GM18499 (cell line): ENCODE results near the gene LDB1.

Experiments used
- ATAC-seq: cut with Tn5 transposase; IDR thresholded peaks from one replicate; pipeline ENCODE4 v1.9.1; 2021; ENCODE audit warnings: moderate number of reproducible peaks; ENCODE audit not compliant: insufficient read depth, unreplicated experiment

The LDB1 gene

DNA sequence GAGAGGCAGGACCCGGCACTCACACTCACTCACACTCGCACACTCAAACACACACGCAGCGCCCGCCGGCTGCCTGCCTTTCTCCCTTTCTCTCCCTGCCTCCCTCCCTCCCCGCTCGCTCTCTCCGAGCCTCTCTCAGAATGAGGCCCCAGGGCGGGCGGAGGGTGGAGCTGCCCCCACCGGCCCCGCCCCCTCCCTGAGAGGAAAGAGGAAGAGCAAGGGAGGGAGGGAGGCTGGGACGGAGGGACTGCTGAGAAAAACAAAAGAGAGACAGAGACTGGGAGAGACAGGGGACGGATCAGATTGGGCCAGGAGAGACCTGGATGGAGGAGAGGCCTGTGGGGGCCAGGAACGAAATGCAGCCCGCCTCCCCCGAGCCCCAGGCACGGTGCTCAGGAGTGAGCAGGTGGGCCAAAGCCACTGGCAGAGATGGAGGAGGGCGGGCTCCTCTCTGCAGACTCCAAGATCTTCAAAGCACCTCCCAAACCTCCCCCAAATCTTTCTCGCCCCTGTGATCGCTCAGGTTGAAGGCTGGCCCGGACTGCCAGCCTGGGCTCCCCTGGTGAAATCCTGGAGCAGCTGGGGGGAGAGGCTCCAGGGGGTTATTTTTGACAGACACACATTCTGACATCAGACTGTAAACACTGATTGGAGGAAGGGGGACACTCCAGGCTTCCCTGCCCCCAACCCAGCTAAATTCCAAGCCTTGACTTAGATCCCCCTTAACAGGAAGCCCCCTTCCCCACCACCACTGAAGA, 5.1 kb downstream of the LDB1 start:
- ATAC-seq: no peak

DNA sequence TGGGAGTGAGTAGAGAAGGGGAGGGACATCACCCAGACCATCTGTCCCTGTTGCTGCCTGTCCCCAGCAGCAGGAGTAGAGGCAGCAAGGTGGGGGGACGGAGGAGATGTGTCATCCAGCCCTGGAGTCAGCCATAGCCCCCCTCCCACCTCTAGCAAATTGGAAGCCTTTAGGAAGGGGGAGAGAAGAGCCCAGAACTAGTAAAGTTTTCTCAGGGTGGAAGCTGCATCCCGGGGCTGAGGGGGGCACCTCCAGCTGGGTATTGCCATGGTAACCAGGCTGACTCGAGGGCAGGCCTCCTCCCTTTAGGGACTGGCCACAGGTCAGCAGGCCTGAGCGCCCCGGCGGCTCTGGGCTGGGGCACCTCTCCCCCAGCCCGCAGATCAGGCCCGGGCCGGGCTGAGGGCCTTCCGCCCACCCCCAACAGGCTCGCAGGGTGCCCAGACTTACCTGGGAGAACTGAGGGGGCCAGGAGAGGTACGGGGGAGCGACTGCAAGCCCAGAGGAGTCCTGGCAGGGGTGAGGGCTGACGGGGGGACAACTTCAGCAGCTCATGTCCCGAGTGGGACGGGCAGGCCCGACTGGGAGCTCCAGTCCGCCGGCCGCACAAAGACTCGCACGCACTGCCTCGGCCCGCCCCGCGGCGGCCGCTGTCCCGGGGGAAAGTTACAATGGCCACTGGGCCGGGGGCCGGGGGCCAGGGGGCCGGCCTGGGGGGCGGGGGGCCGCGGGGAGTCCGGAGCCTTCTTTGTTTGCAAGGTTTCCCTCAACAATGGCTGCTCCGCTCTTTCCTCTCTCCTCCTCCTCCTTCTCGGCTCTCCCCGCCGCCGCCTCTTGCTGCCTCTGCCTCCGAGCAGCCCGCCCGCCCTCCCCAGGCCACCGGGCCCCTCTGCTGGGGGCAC, 6.0 kb downstream of the LDB1 start:
- no peak for ATAC-seq

GRCh38 chr10:102113261-102113955, 6.8 kb downstream of the LDB1 start:
- no peak for ATAC-seq

DNA sequence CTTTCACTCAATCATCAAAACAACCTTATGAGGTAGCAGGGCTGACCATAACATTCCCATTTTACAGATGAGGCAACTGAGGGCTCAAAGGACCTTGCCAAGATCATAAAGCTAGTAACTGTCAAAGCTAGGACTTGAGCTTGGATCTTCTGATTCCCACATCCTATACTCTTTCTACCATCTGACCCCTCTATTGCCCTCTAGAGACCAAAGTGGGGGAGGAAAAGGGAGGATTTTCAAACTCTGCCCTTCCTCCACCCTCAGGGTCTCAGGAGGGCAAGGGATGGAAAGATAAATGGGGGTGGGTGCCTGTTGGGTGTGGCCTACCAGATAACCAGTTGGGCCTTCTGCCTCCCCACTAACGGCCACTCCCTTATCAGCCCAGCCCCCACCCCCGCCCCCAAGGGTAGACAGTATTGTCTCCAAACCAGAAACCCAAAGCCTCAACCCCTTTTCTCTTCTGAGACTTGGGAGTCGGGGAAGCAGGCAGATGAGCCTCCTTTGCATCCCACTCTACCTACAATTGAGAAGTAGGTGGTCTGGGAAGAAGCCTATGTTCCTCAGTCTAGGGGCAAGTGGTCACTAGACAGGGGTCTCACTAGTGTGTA, 7.9 kb downstream of the LDB1 start:
- no peak for ATAC-seq

GRCh38 chr10:102111276-102111675, 8.9 kb downstream of the LDB1 start:
- no peak for ATAC-seq

DNA sequence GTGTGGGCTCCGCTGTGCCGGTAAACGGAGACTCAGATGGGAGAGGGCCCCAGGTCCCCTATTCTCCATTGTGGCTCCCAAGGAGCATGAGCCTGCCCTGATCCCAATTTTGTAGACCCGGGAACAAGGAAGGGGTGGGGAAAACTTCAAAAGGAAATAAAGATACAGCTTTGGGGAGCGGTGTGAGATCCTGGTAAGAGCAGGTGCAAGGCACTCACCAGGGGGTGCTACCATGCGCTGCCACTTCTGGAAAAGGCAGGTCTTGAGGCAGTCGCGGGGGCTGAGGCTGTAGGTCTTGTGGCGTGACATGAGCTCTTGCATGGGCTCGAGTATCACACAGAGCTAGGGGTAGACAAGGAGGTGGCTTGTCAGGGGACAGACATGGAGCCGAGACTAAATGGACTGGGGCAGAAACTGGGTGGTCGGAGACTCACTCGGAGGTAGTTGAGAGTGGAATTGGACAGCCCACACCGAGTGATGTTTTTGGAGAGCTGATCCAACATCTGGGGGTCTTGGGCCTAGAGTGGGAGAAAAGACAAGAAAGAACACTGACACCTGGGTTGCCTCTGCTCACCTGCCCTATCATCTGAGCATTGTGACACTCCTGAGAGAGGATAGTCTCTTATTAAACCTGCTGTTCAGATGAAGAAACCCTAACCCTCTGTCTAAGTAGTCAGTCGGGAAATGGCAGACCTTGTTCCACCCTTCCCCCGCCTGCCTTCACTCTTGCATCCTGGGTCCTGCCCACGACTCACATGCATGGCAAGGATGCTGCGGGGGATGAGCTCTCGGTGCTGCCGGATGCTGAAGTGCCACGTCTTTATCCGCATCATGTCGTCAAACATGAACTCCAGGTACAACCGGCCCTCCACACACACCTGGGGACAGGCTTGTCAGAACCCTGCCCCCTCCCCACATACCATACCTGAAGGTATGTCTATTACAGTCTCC, 10.7 kb downstream of the LDB1 start:
- ATAC-seq: no peak

DNA sequence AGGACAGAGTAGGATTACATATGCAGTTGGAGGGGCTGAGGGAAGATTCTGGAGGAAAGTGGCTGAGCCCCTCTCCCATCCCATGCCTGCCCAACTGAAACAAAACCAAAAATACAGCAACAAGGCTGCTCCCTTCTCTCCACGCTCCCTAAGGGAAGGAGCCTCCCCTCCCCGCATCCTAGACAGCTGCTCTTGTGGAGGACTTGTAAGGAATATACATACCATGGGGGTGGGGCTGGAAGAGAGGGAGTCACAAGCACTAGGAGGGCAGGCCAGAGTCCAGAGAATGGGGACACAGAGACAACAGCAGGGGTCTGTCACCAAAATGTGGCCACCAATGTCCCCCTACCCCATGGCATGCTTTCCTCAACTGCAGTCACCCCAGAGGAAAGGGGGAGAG, 13.2 kb downstream of the LDB1 start:
- no peak for ATAC-seq

DNA sequence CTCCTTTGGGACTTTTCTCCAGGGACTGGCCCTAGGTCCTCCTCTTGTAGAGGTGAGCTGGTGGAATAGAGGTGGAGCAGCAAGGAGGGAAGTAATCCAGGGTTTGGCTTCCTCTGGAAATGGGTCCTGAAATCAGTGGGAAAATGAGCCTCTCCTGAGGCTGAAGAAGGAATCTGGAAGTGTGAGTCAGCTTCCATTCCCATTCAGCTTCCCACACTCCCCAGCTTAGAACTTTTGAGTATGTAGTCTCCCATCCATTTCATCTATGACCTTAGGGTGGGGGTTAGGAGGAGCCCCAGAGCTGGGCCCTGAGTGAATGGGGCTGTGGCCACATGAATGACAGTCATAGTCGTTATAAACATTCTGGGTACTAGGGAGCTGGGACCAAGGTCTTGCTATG, 17.7 kb downstream of the LDB1 start:
- ATAC-seq: no peak

- no peak for ATAC-seq
Measured at GRCh38 chr10:102101152-102101551, 19.0 kb downstream of the LDB1 start.

GRCh38 chr10:102096449-102096848, 23.7 kb downstream of the LDB1 start:
- ATAC-seq: no peak

- ATAC-seq: no peak
Measured at GRCh38 chr10:102090772-102091171, 29.4 kb downstream of the LDB1 start.

- ATAC-seq: no peak
Measured at GRCh38 chr10:102086196-102086595, 34.0 kb downstream of the LDB1 start.

- ATAC-seq: no peak
Measured at GRCh38 chr10:102085336-102085735, 34.8 kb downstream of the LDB1 start.

DNA sequence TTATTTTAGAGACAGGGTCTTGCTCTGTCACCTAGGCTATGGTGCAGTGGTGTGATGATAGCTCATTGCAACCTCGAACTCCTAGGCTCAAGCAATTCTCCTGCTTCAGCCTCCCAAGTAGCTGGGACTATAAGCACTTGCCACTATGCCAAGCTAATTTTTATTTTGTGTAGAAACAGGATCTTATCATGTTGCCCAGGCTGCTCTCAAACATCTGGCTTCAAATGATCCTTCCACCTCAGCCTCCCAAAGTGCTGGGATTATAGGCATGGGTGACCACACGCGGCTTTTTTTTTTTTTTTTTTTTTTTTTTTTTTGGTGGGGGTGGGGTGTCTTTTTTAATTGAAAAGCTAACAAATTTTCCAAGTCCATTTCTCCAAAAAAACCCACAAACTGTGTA, 36.6 kb downstream of the LDB1 start:
- no peak for ATAC-seq

DNA sequence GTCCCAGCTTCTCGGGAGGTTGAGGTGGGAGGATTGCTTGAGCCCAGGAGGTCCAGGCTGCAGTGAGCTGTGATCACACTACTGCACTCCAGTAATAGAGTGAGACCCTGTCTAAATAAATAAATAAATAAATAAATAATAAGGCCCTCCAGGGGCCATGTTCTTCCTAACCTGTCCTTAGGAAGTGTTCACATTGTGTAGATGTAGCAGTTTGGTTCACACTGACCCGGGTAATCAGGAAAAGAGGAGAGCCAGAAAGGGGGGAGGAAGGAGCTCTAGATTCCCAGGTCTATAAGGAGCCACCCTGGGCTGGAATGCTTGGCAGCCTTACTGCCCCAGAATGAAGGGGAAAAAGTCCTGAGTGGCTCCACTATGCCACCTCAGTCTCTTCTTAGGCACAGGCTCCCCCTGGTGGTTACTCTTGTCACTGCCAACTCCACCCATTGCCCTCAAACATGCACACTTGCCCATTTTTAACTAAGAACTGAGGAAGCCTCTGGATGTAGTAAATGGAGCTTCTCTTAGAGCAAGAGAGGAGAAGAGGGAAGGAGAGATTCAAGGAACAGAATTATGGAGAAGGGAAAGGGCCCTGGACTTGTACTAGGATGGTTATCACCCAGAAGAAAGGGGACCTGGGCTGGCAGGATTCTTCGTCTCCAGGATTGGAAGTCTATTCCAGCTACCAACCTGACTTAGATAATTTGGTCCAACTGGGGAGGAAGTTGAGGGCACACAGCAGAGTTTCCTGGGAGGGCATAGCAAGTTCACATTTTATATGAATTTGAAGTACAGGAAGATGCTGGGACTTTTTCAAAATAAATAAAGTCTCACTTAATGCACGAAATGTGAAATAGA, 47.3 kb downstream of the LDB1 start:
- ATAC-seq: no peak

DNA sequence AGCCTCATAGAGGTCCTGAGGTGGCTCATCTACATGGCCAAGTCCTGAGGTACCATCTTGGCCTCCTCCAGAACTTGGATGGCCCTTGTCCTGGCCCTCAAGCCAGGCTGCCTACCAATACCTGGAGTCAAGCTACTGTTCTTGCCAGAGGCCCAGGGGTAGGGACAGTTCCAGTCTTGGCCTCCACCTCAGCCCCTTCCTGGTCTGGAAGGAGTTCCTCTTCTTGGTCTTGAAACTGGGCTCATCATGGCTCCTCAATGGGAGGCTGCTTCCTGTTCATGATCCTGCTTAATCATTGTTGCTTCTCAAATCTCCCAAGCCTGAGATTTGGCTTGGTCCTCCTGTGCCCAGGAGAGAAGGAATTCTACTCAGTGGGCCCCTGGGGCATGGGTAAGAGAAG, 51.1 kb downstream of the LDB1 start:
- ATAC-seq: no peak

DNA sequence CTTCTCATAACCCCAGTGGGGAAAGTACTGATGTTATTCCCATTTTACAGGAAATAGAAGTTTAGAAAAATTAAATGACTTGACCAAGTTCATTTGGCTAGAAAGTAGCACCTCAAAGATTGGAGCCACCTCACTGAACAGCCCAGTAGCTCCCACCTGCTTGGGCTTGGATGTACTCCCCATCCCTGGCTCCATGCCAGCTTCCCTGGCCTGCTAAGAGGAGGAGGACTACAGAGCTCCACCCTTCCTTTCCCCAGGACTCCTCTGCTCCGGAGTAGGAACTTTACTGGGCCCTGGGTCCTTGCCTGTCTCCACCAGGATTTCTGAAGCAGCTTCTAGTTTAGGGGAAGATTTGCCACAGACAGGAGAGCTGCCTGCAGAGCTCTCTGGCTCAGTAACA, 52.0 kb downstream of the LDB1 start:
- ATAC-seq: no peak

DNA sequence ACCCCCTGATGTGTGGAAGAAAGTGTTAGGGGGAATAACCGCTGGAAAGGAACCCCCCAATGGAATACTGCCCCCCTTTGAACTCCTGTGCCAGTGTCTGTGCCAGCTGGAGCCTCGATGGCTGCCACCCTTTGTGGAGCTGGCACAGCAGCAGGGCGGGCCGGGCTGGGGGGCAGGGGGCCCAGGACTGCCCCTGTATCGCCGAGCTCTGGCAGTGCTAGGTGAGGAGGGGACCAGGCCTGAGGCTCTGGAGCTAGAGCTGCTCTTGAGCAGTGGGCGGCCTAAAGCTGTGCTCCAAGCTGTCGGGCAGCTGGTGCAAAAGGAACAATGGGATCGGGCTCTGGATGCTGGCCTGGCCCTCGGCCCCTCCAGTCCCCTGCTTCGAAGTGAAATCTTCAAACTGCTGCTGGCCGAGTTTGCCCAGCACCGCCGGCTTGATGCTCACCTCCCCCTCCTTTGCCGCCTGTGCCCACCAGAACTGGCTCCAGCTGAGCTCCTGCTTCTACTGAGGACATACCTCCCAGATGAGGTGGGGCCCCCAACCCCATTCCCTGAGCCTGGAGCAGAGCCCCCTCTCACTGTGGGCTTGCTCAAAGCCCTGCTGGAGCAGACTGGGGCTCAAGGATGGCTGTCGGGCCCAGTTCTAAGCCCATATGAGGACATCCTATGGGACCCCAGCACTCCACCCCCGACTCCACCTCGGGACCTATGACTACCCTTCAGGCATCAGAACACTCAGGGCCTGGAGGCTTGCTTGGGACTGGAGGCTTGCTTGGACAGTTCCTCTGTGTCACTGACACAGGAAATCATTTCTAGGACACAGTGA, 52.9 kb downstream of the LDB1 start:
- no peak for ATAC-seq
